ENCODE results near the gene BABAM2.
"Not testable (repeated sequence)": the region's sequence is repeated elsewhere in the genome, so short reads cannot be mapped to it uniquely, and the experiment has no call there.

The BABAM2 gene

GRCh38 chr2:27860111-27860510, 30.4 kb upstream of the BABAM2 start:
- no peak overlapping the region for H3K4me3 ChIP-seq (ENCODE audit: control insufficient read depth, low read depth, low read length)
- no peak for TF ChIP-seq CTCF (conservative IDR thresholded peaks at IDR 0.05; ENCODE audit: control insufficient read depth, insufficient read depth, low read depth, low read length)
- DNase-seq (ENCODE audit: low read depth), result peak; percentile 89

- H3K4me3 ChIP-seq (ENCODE audit: control insufficient read depth, low read depth, low read length), result no peak overlapping the region
- DNase-seq (ENCODE audit: low read depth), result no peak
- TF ChIP-seq CTCF (conservative IDR thresholded peaks at IDR 0.05; ENCODE audit: control insufficient read depth, insufficient read depth, low read depth, low read length), result no peak
Measured at GRCh38 chr2:27863146-27863545, 27.4 kb upstream of the BABAM2 start.

- H3K4me3 ChIP-seq (ENCODE audit: control insufficient read depth, low read depth, low read length); DNase-seq (ENCODE audit: low read depth): not testable (repeated sequence)
Measured at GRCh38 chr2:27863955-27864354, 26.6 kb upstream of the BABAM2 start.

- no peak for DNase-seq (ENCODE audit: low read depth)
- no peak for TF ChIP-seq CTCF (conservative IDR thresholded peaks at IDR 0.05; ENCODE audit: control insufficient read depth, insufficient read depth, low read depth, low read length)
- H3K4me3 ChIP-seq (ENCODE audit: control insufficient read depth, low read depth, low read length), result no peak overlapping the region
Measured at GRCh38 chr2:27866237-27866636, 24.3 kb upstream of the BABAM2 start.

GRCh38 chr2:27869763-27870162, 20.8 kb upstream of the BABAM2 start:
- no peak overlapping the region for H3K4me3 ChIP-seq (ENCODE audit: control insufficient read depth, low read depth, low read length)
- no peak for DNase-seq (ENCODE audit: low read depth)
- no peak for TF ChIP-seq CTCF (conservative IDR thresholded peaks at IDR 0.05; ENCODE audit: control insufficient read depth, insufficient read depth, low read depth, low read length)

GRCh38 chr2:27870724-27871123, 19.8 kb upstream of the BABAM2 start:
- no peak overlapping the region for H3K4me3 ChIP-seq (ENCODE audit: control insufficient read depth, low read depth, low read length)
- peak; percentile 21 for DNase-seq (ENCODE audit: low read depth)
- TF ChIP-seq CTCF (conservative IDR thresholded peaks at IDR 0.05; ENCODE audit: control insufficient read depth, insufficient read depth, low read depth, low read length), result no peak

GRCh38 chr2:27871802-27872201, 18.7 kb upstream of the BABAM2 start:
- no peak for TF ChIP-seq CTCF (conservative IDR thresholded peaks at IDR 0.05; ENCODE audit: control insufficient read depth, insufficient read depth, low read depth, low read length)
- H3K4me3 ChIP-seq (ENCODE audit: control insufficient read depth, low read depth, low read length), result no peak overlapping the region
- DNase-seq (ENCODE audit: low read depth), result no peak
